ENCODE measurements around the gene UNC80. TPM values are rescaled to one million over a fixed set of nuclear protein-coding genes. Genes with fewer than 3 reads are reported as not detected.

Gene UNC80
- total and polyA plus RNA-seq, 9 donors, result 0.12 to 1.1 (median 0.63) TPM

- Histone ChIP-seq H3K4me1 (ENCODE audit: insufficient read depth) (no peaks in the 10 kb centered on the region), H3K4me3 (no peak overlapping the region), H3K9me3 (no peaks in the 10 kb centered on the region), H3K27me3 (no peaks in the 10 kb centered on the region), H3K36me3 (no peaks in the 10 kb centered on the region), H3K27ac (no peak overlapping the region)
- intact Hi-C loops (cut with DNase I), result no loop called here
- 95 to 100% (median 100%) methylated on average over 2 of the region's 2 CpGs for WGBS, 3 donors
- TF ChIP-seq POLR2A (IDR thresholded peaks at IDR 0.05) (no peak), EP300 (IDR thresholded peaks at IDR 0.05) (no peak)
- TF ChIP-seq, protein P1, sequence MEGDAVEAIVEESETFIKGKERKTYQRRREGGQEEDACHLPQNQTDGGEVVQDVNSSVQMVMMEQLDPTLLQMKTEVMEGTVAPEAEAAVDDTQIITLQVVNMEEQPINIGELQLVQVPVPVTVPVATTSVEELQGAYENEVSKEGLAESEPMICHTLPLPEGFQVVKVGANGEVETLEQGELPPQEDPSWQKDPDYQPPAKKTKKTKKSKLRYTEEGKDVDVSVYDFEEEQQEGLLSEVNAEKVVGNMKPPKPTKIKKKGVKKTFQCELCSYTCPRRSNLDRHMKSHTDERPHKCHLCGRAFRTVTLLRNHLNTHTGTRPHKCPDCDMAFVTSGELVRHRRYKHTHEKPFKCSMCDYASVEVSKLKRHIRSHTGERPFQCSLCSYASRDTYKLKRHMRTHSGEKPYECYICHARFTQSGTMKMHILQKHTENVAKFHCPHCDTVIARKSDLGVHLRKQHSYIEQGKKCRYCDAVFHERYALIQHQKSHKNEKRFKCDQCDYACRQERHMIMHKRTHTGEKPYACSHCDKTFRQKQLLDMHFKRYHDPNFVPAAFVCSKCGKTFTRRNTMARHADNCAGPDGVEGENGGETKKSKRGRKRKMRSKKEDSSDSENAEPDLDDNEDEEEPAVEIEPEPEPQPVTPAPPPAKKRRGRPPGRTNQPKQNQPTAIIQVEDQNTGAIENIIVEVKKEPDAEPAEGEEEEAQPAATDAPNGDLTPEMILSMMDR (IDR thresholded peaks at IDR 0.05), result no peak
- no peak for DNase-seq
Measured at GRCh38 chr2:210046851-210047500, 275.3 kb downstream of the UNC80 start.

Small RNAs within 50 kb of the gene (small RNA-seq; reads per million reads assigned to genes)
- not detected for gene RNA5SP118

Other genes starting within 250 kb of the UNC80 start
- 10 to 100 TPM; 33.0 to 54.8 (median 43.3) TPM for gene RPE, start 230.8 kb downstream of the UNC80 start, total RNA-seq
- gene RPE, start 230.8 kb downstream of the UNC80 start, polyA plus RNA-seq, result 10 to 100 TPM; 16.8 to 24.7 TPM

Data from ovary (tissue), 9 donors.